Kidney (tissue), 14 donors: ENCODE measurements around the gene DNM3. TPM values are rescaled to one million over a fixed set of nuclear protein-coding genes. Genes with fewer than 3 reads are reported as not detected.

Experiments
- DNase-seq, 5 donors: peaks; one replicate each; pipeline ENCODE4 v3.0.0-alpha.2; 2013 to 2020
- FAIRE-seq: peaks from 2 replicates; lab custom pipeline; 2012; peaks lifted over from hg19 to GRCh38; lab: Jason Lieb, UNC
- H3K27ac ChIP-seq, 2 donors: one replicate each; pipeline ENCODE4 v1.7.0; 2013; ENCODE audit warnings: low read depth in 2 of 2, low read length in 2 of 2, inconsistent platforms in 1 of 2
- H3K27me3 ChIP-seq: one replicate; pipeline ENCODE4 v1.7.1; 2013; ENCODE audit warnings: low read length, inconsistent platforms; ENCODE audit not compliant: control insufficient read depth, insufficient read depth
- H3K36me3 ChIP-seq, 3 donors: one replicate each; pipeline versions ENCODE4 v1.7.0 to v1.7.1; 2013; ENCODE audit warnings: low read length in 3 of 3, control low read depth in 1 of 3, inconsistent platforms in 1 of 3; ENCODE audit not compliant: insufficient read depth in 3 of 3, control insufficient read depth in 2 of 3
- H3K4me1 ChIP-seq, 3 donors: one replicate each; pipeline versions ENCODE4 v1.7.0 to v1.7.1; 2013; ENCODE audit warnings: low read length in 3 of 3, inconsistent platforms in 1 of 3, low read depth in 1 of 3; ENCODE audit not compliant: control insufficient read depth in 2 of 3, insufficient read depth in 2 of 3
- H3K4me3 ChIP-seq, 3 donors: one replicate each; pipeline versions ENCODE4 v1.7.0 to v1.8.1; 2013; ENCODE audit warnings: low read length in 3 of 3, control low read depth in 1 of 3, inconsistent platforms in 1 of 3
- H3K9ac ChIP-seq, 3 donors: one replicate each; pipeline versions ENCODE4 v1.7.0 to v1.7.1; 2013; ENCODE audit warnings: low read length in 3 of 3, control low read depth in 1 of 3, inconsistent platforms in 1 of 3
- H3K9me3 ChIP-seq, 3 donors: one replicate each; pipeline versions ENCODE4 v1.7.0 to v1.7.1; 2013; ENCODE audit warnings: low read length in 3 of 3, control low read depth in 1 of 3, inconsistent platforms in 1 of 3; ENCODE audit not compliant: control insufficient read depth in 2 of 3, insufficient read depth in 1 of 3
- CTCF ChIP-seq: IDR thresholded peaks from 3 replicates; pipeline ENCODE4 v1.5.1; 2012; ENCODE audit warnings: mild to moderate bottlenecking, moderate library complexity, borderline replicate concordance; ENCODE audit not compliant: insufficient read depth; ENCODE audit errors: extremely low read depth
- intact Hi-C: fragments of 100-400 bp; cut with DNase I; formaldehyde crosslinking; loops from one replicate; pipeline ENCODE4 v1.11.1; 2022
- polyA plus RNA-seq: library from polyadenylated mRNA; stranded (reverse); fragments of 350-450 nt; fragmentation: Illumina TruSeq; extraction: RNeasy Lipid Tissue Mini Kit (QIAGEN cat#74804); gene quantifications from one replicate; pipeline ENCODE4 v1.2.3, GENCODE V29; 2014; ENCODE audit warnings: low read depth, low replicate concordance; ENCODE audit not compliant: insufficient read depth
- total RNA-seq: library from RNA; stranded (reverse); fragmentation: NEBNext Ultra II Directional; extraction: Animal tissue kit (Norgen Biotek cat#: 25700); gene quantifications from one replicate; pipeline ENCODE4 v1.2.1, GENCODE V29; 2021
- donor health status: control.
- donor health status: control.
- donor health status: control.
- donor health status: control.
- donor health status: control.
- donor health status: DM: yes; HTN: yes; CAD: no.
- donor health status: Normal renal cell carcinoma (clear cell type).

The DNM3 gene
- total and polyA plus RNA-seq, 2 donors from 2014 or later = 5.9 to 19.1 TPM

DNA sequence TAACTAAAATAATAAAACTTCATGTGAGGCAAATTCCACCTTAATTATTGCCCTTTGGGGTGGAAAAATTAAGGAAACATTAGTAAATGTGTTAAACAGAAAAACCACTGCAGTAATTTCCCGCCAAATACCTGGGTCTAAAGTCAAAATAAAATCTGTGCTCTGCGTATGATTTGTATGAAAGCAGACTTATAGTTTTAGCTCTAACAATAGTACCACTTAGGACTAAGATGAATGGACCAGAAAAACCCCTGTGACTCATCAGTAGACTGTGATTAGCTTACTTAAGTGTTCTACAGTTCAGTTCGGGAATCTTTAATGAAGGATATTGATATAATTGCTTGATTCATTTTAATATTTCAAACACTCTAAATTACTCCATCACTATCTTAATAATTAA, 555.9 kb downstream of the DNM3 start:
- no peaks in the 10 kb centered on the region for H3K9me3 ChIP-seq
- no peak for FAIRE-seq
- H3K4me1 ChIP-seq = peaks cover 3 to 16% (median 8%) of the 10 kb centered on the region in 3 donors
- no peaks in the 10 kb centered on the region for H3K36me3 ChIP-seq
- TF ChIP-seq CTCF = no peak
- H3K4me3 ChIP-seq = no peak overlapping the region
- intact Hi-C loops = no loop called here
- DNase-seq = no peak
- H3K9ac ChIP-seq = no peak overlapping the region
- no peaks in the 10 kb centered on the region for H3K27me3 ChIP-seq
- no peak overlapping the region for H3K27ac ChIP-seq

GRCh38 chr1:172397633-172398032, 556.3 kb downstream of the DNM3 start:
- no peak for TF ChIP-seq CTCF
- H3K4me3 ChIP-seq = no peak overlapping the region
- no peak for DNase-seq
- peaks cover 3 to 16% (median 8%) of the 10 kb centered on the region in 3 donors for H3K4me1 ChIP-seq
- no peaks in the 10 kb centered on the region for H3K36me3 ChIP-seq
- no peaks in the 10 kb centered on the region for H3K9me3 ChIP-seq
- intact Hi-C loops = no loop called here
- FAIRE-seq = no peak
- H3K27ac ChIP-seq = no peak overlapping the region
- no peaks in the 10 kb centered on the region for H3K27me3 ChIP-seq
- no peak overlapping the region for H3K9ac ChIP-seq

DNA sequence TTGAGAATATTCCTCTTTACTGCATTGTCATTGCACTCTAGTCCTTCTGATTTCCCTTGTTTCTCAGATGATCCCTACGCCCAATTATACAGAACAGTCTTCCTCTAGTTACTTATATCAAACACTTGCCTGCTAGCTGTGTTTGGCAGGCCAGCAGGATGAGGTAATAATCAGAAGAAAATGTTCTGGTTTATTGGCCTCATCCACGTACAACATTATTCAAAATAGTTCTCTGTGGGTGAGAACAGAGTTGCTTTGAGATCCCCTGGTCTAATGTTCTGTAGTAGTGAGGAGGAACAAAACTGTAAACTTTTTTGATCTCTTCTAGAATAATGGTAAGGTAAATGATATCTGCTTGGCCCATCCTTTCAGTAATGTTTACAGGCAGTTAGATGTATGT, 556.9 kb downstream of the DNM3 start:
- Histone ChIP-seq H3K27me3 (no peaks in the 10 kb centered on the region), H3K9me3 (no peaks in the 10 kb centered on the region), H3K36me3 (no peaks in the 10 kb centered on the region), H3K27ac (no peak overlapping the region), H3K4me1 (peaks cover 3 to 16% (median 8%) of the 10 kb centered on the region in 3 donors), H3K4me3 (no peak overlapping the region), H3K9ac (no peak overlapping the region)
- TF ChIP-seq CTCF = no peak
- FAIRE-seq = no peak
- DNase-seq = no peak
- intact Hi-C loops = no loop called here
